ENCODE results near the gene TLCD5.

The TLCD5 gene

DNA sequence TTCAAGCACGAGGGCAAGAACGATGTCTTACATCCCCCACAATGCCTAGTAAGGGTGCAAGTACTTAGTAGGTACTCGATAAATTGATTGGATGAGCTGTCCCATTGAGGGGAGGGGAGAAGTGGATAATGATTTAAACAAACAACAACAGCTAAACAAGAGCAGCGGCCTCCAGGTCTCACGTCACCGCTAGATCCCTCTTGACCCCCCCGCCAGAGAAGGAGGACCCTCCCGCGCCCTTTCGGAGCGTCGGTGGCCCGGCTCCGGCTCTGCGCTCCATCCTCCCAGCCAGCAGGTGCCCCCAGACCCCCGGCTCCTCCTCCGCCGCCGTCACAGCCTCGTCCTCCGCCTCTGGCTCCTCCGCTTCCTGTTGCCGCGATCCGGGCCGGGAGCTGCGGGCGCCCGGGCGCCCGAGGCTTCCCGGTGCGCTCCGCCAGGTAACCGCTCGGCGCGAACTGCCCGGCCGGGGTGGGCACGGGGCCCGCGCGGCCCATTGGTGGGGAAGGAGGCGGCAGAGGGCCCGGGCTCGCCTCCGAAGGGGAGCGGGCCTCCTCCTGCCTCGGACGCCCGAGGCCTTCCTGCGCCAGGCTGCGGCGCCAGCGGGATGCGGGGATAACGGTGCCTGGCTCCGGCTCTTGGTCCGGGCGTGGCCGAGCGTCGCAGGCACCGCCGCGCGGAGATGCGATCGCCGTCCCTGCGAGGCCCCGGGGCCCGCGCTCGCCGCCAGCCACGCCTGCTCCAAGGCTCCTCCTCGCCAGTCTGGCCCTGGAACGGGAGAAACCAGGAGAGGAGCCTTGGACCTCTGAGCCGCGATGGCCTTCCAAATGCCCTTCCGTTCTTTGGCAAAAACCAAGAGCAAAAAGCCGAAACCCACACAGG, at the start of gene TLCD5:
Gene TLCD5 (plus strand): TSS at position 368 of the 879 bp plus-strand sequence. CDS start 2,143 bp downstream, outside the sequence.
- peak in 1 of 2 experiments; percentile 47 for DNase-seq (ENCODE audit: low read depth in 2 of 2)

DNA sequence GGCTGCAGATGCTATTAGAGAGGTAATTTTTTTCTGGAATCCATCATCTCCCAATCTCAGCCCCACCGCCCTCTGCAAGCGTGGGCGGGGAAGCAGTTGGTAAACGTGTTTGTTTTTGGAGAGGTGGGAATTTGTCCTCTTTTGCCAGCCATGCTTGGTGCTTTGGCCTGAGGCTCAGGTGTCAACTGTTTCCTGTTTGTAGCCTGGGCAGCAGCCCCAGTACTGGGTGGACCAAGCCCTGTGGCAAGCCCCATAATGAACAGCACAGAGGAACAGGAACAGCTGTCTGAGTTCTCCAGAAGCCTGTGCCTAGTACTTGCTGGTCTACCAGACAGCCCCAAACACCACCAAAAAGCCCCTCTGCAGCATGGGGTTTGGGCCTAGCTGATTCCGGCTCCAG, 45.6 kb upstream of the TLCD5 start:
- no peak for DNase-seq (ENCODE audit: low read depth in 2 of 2)

- no peak for DNase-seq (ENCODE audit: low read depth in 2 of 2)
Measured at GRCh38 chr11:120280600-120281051, 44.5 kb upstream of the TLCD5 start.

DNA sequence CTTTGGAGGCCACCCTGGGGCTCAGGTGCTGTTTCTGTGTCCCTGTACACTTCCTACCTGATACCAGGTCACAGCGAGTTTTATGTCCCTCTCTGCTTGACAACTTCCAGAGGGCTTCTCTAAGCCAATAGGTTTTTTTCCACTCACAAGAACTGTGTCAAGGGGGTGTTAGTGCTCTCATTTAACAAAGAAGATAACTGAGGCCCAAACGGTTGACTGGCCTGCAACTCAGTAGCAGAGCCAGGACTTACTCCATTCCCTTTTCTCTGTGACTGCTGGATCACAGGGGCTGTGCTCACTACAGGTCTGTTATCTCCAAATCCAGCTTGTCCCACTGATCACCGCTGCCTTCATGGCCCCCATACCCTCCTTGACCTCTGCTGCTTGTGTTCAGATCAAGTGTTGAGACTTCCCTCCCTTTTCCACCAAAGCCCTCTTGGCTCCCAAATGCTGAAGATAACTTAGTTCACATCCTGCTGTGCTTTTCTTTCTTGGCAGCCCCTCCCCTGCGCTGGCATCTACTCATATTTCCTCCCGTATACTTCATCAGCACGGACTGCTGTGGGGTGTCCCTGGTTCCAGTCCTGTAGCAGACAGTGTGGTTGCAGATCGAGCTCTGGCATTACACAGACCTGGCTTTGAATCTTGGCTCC, 43.8 kb upstream of the TLCD5 start:
- no peak for DNase-seq (ENCODE audit: low read depth in 2 of 2)

DNA sequence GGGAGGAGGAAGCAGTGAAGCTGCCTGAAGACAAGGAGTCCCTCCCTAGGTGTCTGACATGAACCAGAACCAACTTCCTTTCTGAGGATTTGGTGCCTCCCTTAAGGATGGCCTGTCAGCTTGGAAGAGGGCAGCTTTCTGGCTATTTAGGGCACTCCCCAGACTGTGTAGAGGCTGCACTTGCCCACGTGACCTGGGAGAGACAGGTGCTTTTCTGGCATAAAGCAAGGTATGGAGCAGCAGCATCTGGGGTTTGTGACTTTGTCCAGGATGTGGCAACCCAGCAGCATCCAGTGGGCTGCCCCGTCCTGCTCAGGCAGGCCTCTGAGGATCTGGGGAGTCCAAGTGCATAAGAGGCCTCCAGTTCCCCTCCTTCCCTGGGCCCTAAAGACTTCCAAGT, 42.0 kb upstream of the TLCD5 start:
- no peak for DNase-seq (ENCODE audit: low read depth in 2 of 2)

DNA sequence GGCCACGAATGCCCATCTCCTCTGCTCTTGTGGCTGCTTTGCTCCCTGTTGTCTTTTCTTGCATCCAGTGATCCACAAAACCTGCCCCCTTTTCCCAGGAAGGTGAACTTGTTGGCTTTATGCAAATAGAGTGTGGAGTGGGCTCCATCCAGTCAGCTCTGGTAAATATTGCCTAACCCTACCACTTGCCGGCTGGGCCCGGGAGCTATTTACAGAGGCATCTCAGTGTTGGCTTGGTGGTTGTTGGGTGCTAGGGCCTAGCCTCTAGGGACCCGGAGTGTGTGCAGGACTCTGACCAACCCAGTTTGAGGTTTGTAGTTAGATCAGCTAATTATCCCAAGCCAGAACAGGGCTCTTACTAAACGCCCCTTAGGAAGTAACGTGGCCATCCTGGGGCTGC, 40.8 kb upstream of the TLCD5 start:
- DNase-seq (ENCODE audit: low read depth in 2 of 2), result no peak

DNA sequence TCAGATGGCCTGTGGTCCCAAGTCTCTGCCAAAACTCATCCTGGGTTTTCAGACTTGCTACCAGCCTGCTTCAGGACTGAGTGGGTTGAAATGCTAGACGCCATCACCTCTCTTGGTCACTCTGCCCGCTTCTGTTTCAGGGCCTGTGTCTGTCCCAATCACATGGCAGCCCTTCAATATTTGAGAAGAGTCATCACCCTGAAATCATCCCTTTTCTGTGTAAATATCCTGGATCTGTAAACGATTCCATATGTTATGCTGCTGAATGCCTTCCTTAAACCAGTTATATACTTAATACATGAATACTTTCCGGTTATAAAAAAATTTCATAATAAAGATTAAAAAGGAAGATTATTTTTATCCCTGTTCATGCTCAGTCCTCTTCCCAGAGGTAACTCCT, 39.8 kb upstream of the TLCD5 start:
- DNase-seq (ENCODE audit: low read depth in 2 of 2), result no peak

DNA sequence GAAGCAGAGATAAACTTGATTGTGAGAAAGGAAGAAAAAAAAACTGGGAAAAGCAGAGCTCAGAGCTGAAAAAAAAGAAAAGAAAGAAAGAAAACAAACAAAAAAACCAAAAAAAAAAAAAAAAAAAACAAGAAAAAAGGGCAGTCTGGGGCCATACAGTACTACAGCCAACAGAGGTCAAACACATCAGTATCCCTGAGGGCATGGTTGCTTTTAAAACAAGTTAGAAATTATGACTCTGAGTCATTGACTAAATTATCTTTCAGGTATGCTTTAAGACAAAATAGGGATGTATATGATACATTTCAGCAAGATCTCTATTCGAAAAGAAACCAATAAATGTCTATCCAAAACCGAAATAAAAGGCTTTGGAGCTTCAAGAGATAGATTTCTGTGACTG, 37.1 kb upstream of the TLCD5 start:
- DNase-seq (ENCODE audit: low read depth in 2 of 2), result no peak

GRCh38 chr11:120289426-120289825, 35.7 kb upstream of the TLCD5 start:
- no peak for DNase-seq (ENCODE audit: low read depth in 2 of 2)

DNA sequence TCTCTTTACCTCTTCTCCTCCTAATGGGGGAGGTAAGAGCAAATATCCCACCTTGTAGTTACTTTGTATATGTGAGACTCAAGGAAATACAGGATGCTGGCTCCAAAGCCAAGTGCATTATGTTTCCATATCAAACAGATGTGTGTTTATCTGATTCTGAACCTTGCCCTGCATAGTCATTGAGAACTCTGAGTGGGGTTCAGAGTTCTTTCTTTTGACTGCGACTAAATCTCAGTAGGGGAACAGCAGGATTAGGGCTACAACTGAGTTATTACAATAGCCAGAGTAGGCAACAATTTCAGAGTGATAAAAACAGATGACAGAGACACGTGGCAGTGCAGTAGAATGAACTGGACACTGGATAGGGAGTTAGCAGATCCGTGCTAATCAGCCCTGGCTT, 34.1 kb upstream of the TLCD5 start:
- DNase-seq (ENCODE audit: low read depth in 2 of 2), result no peak

DNA sequence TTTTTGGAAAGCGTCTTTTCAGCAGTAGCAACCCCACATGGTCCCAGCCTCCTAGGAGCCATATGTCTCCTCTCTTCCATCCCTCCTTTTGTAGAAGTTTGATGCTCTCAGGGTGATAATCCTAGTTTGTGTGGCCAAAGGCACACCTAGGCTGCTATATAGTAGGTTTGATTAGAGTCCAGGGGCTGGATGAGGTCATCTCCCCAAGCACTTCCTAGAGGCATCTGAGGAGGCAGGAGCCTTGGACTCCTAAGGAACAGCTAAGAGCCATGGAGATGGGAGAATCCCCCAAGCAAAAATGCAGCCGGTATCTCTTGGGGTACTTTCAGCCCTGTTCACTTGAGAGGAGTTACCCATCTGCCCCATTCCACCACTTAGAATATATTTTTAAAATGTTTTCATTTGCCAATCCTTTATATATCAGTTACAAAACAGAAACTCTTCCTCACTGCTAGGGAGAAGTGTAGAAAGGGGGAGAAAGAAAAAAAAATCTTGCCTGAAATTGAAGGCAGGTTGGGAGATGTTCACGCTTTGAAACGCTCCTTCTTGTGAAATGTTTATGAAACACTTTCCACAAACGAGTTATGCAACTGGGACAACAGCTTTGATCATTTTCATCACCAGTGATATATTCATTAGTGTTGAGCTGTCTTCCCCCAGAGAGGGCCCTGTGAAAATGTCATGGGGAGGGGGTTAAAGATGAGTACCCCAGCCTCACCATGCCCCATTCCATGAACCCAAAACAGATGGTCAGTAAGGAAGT, 31.9 kb upstream of the TLCD5 start:
- no peak for DNase-seq (ENCODE audit: low read depth in 2 of 2)

DNA sequence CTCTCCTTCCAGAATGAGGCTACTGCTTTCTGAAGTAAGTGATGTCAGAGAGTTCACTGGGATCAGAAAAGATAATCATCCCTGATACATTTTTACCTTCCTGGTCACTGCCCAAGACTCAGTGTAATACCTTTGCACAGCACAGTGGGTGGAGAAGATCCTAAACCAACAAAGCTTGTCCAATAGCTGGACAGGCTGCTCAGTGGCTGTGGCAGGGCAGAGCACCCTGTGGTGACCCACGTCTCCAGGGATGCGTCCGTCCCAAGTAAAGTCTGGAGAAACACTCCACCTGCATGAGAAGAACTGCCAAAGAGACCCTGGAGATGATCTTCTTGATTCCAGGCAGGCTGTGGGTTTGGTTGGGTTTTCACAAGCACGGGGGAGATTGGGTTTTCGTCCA, 31.0 kb upstream of the TLCD5 start:
- DNase-seq (ENCODE audit: low read depth in 2 of 2), result no peak

DNA sequence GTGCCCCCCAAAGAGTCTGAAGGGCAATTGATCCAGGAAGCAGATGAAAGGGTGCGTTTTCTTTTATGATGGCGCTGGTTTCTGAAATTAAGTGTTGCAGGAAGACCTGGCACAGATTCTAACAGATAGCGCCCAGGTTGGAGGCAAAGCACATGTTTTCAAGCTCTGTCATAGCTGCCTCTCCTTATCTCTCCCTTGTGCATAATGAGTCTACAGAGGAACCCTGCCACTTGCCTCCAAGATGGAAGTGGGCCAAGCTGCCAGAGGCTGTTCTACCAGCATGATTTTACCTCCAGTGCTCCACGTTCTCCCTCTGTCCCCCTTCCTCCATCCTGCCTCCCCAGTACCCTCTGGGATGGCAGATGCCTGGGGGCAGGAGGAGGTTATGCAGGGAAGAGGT, 30.0 kb upstream of the TLCD5 start:
- DNase-seq (ENCODE audit: low read depth in 2 of 2), result no peak

DNA sequence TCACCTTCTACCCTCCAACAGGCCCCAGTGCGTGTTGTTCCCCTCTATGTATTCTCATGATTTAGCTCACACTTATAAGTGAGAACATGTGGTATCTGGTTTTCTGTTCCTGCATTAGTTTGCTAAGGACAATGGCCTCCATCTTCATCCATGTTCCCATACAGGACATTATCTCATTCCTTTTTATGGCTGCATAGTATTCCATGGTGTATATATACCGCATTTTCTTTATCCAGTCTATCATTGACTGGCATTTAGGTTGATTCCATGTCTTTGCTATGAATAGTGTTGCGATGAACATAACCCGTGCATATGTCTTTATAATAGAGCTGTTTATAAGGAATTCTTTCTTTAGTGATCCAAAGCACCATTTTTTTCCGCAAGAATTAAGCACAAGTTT, 28.5 kb upstream of the TLCD5 start:
- no peak for DNase-seq (ENCODE audit: low read depth in 2 of 2)

DNA sequence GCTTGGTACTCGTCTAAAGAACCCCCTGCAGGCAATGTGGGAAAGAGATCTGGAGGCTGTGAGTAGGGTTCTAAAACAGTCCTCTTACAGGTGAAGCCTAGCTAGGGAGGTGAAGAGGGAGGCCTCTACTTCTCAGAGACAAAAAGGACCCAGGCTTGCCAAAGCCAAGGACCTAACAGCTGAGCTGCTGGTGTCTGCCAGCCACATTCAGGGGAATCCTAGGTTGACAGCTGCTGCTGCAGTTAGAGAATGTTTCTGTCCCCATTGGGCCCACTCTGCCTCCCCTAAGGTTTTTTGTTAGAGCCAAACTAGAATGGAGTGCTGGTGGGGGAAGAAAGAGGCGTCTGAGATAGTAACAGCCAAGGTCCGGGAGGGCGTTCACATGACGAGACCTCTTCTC, 26.6 kb upstream of the TLCD5 start:
- DNase-seq (ENCODE audit: low read depth in 2 of 2), result no peak

GRCh38 chr11:120302001-120302805, 22.9 kb upstream of the TLCD5 start:
- no peak for DNase-seq (ENCODE audit: low read depth in 2 of 2)

DNA sequence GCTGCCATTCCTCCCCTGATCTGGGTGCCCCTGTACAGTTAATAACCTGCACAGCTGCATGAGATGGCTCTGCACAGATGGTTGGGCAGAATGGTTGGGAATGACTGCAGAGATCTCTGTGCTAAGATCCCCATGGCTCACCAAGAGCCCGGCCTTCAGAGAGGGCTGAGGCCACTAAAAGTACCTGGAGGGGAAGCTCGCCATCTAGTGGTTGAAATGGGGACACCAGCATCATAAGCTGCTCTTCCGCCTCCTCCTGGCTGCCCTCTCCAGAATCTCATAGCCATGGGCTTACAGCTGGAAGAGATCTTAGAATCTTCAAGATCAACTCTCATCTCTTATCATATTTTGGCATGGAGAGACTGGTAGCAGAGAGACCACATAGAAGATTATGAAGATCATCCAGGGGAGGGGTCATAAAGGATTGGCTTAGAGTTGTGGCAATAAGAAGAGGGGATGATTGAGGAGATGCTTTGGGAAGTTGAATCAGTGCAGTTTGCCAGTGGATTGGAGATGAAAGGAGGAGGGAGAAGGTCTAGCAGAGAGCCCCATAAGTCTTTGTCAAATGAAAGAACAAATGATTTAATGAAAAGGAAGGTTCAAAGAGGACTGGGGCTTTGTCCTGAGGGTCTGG, 22.0 kb upstream of the TLCD5 start:
- DNase-seq (ENCODE audit: low read depth in 2 of 2), result peak; percentile 8 to 43

GRCh38 chr11:120304526-120304925, 20.6 kb upstream of the TLCD5 start:
- DNase-seq (ENCODE audit: low read depth in 2 of 2), result no peak

DNA sequence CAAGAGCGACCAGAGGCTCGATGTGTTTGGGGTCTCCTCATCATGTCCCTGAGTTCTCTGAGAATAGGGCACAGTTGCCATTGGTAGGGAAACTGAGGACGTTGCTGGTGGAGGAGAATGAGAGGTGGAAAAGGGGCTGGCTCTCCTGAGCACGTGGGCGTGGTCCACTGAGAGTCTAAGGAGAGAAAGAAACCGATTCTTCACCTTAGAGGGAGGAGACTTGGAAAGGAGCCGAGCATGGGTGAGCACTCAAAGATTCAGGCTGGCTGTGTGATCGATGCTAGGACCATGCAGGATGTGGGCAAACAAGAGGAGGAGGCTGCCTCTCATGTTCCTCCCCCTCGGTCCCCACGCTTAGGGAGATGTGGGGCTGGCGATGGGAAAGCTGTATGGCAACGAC, 19.8 kb upstream of the TLCD5 start:
- DNase-seq (ENCODE audit: low read depth in 2 of 2), result no peak

- no peak for DNase-seq (ENCODE audit: low read depth in 2 of 2)
Measured at GRCh38 chr11:120306519-120307242, 18.4 kb upstream of the TLCD5 start.
